GM21423 (cell line): ENCODE results near the gene MRGPRF.
"Not testable (repeated sequence)": the region's sequence is repeated elsewhere in the genome, so short reads cannot be mapped to it uniquely, and the experiment has no call there.

Experiments used
- ATAC-seq: cut with Tn5 transposase; IDR thresholded peaks from one replicate; pipeline ENCODE4 v1.9.1; 2021; ENCODE audit warnings: mild to moderate bottlenecking, moderate library complexity; ENCODE audit not compliant: unreplicated experiment

Gene MRGPRF

GRCh38 chr11:69003301-69003865 lies 9.7 kb downstream of the MRGPRF start:
- ATAC-seq, result no peak

GRCh38 chr11:69002570-69003231 lies 10.3 kb downstream of the MRGPRF start:
- ATAC-seq, result no peak

DNA sequence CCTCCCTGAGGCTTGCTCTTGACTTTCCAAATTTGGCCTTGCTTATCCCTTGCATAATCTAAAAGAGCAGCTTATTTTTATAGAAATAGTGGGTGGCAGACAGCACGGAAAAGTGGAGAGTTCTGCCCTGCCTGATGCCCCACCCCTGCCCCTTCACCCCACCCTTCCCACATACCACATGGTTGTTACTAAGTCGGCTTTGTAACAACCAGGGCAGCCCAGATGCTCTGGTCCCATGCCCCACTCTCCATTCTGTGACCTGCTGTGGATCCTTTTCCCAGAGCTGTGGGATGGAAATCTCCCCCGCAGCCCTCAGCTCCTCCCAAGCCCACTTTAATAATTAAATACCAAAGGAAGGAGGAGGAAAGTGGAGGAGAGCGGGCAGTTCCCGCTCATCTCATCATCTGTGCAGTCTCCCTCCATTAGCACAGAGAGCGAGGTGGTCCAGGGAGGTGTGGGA lies 10.9 kb downstream of the MRGPRF start:
- ATAC-seq, result no peak

GRCh38 chr11:69001243-69002081 lies 11.6 kb downstream of the MRGPRF start:
- no peak for ATAC-seq

- ATAC-seq, result no peak
Observed at GRCh38 chr11:69000831-69001242, 12.2 kb downstream of the MRGPRF start.

DNA sequence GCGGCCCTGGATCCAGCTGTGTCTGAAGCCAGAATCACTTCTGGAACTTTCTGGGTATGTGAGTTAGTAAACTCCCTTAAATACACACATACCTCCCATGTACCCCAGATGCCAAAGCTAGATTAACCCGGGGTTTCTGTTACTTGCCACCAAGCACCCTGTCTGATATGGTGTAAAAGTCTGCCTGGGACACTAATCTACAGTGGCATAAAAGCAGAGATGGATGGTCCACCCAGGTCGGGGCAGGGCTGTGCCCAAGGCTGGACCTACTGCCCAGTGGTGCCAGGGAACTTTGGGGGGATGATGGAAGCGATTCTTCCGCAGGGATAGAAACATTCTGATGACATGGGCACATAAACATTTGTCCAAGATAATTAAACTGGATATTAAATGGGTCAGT lies 12.7 kb downstream of the MRGPRF start:
- no peak for ATAC-seq

- not testable (repeated sequence) for ATAC-seq
Observed at GRCh38 chr11:68999748-69000355, 13.2 kb downstream of the MRGPRF start.

- no peak for ATAC-seq
Observed at GRCh38 chr11:68999093-68999747, 13.8 kb downstream of the MRGPRF start.

GRCh38 chr11:68998390-68998911 lies 14.6 kb downstream of the MRGPRF start:
- ATAC-seq, result no peak

- ATAC-seq, result no peak
Observed at GRCh38 chr11:68997995-68998348, 15.1 kb downstream of the MRGPRF start.

DNA sequence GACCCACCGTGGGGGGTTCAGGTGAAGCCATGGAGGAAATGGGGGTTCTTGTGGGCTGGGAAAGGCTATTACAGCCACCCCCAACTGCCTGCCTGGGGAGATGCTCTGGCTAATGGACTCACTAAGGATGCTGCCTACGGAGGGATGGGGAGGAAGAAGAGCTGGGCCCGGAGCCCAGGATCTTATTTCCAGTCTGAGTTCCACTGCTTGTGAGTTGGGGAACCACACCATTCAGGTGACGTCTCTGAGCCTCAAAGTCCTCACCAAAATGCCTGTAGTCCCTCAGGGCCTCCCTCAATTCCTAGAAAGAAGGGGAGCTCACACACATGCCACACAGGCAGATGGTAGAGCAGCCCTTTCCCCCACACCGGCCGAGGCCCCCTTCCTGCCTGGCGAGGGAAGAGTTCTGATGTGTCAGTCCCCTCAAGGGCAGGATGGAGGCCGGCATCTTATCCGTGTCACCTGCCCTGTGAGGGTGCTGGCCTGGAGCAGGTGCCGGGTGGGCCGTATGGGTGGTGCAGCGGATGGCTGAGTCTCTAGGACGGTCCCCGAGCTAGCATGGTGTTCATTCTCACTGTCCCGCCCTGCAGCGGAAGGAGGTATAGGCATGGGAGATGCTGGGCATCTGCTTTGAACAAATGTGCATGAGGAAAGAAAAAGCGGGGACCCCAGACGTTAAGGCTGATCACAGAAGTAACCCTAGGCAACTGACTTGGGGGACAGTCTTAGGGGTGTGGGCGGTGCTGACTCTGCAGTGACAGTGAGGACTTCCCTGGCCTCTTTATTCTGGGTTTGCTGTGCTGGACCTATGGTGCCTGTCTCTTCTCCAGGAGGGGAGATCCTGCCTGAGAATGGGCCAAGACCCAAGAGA lies 15.7 kb downstream of the MRGPRF start:
- no peak for ATAC-seq

- no peak for ATAC-seq
Observed at GRCh38 chr11:68996376-68997123, 16.5 kb downstream of the MRGPRF start.

DNA sequence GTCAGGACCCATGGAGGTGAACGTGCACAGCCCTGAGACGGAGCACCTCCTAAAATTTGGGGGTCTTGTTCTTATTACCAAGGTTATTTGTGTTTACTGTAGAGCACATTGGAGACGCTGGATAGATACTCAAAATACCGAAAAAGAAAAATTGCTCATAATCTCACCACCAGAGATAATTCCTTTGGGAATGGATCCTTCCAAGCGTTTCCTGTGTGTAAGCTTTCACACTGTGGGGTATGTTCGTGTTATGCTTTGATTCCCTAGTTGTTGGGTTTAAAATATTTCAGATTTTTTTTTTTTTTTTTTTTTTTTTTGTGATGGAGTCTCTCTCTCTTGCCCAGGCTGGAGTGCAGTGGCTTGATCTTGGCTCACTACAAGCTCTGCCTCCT lies 18.2 kb downstream of the MRGPRF start:
- ATAC-seq, result no peak

DNA sequence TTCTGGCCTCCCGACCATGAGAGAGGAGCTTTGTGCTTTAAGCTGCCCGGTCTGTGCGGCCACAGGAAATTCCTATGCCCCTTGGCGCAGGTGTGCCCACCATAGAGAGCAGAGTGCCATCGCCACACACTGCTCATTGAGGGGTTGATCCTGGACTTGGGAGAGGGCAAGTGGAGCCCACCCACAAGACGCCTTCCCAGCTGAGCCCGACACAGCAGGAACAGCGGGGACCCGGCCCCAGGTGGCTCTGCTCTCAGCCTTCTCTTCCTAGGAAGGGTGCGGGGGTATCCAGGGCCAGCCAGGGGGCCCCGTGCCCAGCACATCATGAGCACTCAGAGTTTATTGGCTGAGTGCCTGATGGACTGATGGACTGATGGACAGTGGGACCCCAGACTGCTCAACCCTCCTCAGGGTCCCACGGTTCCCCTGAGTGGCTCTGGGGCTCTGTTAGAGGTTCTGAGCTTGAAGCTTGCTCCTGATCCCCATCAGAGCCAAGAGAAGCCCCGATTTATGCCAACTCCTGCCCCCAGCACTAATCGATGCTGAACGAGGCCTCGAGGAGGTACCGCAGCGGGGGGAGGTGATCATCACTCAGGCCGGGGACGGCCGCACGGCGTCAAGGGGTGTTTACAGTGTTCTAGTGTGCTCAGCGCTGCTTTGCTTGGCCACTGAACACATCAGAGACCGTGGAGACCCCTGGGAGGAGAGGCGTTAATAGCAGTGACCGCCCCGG lies 18.7 kb downstream of the MRGPRF start:
- no peak for ATAC-seq

DNA sequence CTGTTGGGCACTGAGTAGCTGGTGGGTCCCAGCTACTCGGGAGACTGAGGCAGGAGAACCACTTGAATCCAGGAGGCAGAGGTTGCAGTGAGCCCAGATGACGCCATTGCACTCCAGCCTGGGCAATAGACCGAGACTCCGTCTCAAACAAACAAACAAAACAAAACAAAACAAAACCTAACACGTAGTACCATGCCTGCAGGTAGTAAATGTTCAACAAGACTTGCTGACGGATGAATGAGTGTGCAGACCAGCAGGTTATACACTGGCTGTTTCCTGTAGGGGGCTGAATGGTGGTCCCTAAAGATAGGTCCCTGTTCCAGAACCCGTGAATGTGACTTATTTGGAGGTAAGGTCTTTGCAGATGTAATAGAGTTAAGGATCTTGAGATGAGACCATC lies 19.5 kb downstream of the MRGPRF start:
- ATAC-seq, result no peak

GRCh38 chr11:68992743-68993255 lies 20.2 kb downstream of the MRGPRF start:
- no peak for ATAC-seq

DNA sequence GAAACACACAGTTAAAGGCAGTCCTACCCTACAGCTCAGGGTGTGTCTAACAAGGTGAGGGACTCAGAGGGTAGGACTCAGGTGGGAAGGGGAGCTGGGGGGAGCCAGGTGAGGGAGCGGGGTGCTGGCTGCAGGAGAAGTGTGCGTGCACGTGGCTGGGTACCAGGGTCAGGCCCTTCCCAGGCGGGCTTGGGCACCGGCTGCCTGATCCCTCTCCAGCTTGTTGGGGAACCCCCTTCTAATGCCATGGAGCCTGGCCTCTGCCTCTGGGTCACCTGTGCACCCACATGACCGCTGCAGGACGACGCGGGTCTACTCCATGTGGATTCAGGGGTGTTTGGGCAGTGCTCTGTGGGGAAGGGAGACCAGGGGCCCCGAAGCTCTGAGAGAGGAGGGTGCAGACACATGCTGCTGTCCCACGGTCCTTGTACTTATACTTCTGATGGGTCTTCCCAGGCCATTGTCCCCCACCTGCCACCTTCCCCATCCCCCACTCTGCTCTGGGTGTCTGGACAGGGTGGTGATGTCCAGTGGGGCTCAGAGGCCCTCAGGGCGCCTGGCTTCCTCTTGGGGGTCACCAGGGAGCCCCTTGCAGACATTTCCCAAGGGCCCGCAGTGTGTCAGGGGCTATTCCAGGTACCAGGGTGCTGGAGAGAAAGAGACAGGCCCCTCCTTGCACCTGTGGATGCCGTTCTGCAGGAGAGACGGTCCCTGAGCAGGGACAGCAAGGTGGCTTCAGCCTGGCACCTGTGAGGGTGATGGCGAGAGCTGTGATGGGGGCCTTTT lies 21.9 kb downstream of the MRGPRF start:
- no peak for ATAC-seq
